ENCODE results near the gene SYTL5.

The SYTL5 gene

DNA sequence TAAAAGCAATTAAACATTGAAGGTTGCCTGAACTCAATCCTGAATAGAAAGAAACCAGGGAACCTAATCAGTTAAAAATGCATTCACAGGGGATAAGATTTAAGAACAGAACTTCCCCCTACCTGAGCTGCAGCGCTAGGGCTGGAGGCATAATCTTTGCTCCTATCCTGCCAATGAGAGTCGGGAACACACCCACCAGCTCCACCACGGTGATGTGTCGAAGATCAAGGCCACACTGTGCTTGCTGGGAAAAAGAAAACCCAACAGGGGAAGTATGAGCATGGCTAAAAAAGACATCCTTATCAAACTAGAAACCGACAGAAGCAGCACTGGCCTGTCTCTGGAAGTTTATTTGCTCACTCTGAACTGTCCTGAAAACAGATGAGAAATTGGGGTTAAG is 148.0 kb downstream of the SYTL5 start:
- DNase-seq: no peak

DNA sequence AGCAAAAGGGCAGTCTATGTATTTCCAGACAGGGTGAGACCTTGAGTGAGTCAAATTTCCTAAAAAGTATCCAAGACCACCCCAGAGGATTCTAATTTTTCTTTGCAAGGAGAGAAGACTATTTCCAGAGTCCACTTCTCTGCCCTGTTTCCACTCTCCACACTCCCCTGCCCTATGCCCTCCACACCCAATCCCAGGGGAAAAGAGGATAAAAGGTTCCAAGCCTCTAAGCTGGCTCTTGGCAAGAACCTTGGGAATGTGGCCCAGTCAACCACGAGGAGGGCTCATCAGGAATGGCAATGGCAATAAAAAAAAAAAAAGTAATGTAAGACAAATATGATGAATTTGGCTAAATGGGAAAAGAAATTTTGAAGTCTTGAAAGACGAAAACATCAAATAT is 148.5 kb downstream of the SYTL5 start:
- DNase-seq: no peak

DNA sequence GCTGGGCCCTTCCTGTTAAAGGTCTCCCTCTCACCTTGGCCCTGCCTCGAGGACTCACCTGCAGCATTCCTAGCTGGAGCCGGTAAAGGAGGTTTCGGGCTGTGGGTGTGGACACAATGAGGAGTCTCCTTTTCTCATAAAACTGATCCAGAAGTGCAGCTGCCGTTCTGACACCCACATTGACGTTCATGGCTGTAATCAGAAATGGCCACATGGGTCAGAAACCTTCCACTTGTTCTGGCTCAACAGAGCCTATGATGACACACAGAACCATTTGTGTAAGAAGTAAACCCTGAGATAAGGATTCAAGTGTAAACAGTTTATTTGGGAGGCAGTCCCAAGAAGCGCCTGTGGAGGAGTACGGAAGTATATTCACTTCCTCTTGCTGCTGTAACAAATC is 150.5 kb downstream of the SYTL5 start:
- no peak for DNase-seq

DNA sequence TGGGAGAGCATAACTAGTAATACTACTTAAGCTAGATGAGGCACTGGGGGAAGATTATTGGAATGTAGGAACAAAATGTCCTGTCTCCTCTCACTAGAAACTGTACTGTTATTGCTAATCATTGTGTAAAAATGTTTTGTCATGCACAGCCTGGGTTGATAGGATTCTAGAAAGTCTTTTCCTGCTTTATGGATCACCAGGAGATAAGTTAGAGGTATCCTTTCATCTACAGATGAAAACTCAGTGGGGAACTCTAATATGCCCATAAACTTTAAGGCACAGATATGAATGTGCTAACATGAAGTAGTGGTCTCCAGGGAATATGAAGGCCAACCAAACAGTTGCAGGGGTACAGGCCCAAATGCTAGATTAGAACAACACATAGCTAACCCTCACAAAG is 156.8 kb downstream of the SYTL5 start:
- no peak for DNase-seq

DNA sequence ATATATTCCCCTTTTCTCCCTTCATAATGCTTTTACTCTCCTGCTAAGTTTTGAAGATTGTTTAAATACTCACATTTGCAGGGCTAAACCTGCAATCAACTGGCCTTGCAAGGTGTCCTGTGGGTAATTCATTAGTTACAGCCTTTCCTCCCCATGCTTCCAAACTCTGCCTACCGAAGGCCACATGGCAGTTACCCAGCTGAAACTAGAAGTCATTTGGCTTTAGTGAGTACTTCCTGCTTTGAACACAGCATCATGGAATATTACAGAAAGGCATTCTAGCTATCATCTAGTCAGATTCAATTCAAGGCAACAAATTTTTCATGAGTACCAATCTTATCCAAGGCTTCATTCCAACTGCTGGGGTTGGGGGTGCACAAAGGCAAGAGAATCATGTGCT is 158.7 kb downstream of the SYTL5 start:
- DNase-seq: no peak

DNA sequence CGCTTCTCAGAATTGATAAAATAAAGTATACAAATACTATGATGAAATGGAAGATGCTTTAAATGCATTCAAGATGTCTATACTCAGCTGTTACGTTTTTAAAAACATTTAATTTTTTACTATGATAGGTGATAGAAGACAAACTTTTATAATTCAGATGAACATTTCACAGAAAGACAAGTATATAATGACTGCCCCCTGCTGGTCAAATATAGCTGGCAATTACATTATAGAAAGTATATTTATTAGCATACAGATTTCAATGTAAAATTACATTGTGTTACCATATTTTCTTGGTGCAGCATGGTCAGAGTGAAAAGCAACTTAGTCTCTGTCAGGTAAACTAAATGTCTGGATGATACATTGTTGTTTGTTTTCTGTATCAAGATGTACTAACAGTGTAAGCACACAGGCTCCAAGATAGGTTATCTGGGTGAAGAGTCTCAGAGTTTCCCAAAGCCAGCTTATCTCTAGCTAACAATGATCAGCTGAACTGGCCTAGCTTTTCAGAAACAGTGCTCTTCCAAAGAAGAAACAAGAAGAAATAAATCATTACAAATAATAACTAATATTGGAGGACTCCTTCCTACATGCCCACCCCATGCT is 160.2 kb downstream of the SYTL5 start:
- no peak for DNase-seq

DNA sequence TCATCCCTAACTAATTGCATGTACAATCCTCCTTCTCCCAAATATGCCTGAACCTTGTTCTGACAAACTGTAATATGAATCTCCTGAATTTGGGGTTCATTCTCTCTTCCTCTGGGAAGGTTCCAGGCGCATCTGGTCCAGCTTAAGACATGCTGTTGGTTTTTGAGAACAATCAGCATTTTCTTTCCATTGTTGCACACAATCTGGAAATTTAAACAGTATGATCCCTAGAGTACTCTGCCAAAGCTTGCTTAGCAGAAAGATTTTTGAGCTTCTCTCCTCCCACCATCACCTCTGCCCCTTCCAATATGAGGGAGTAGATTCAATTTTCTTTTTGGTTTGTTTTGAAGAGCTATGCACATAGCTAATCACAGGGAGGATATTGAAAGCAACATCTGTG is 164.2 kb downstream of the SYTL5 start:
- DNase-seq: no peak

DNA sequence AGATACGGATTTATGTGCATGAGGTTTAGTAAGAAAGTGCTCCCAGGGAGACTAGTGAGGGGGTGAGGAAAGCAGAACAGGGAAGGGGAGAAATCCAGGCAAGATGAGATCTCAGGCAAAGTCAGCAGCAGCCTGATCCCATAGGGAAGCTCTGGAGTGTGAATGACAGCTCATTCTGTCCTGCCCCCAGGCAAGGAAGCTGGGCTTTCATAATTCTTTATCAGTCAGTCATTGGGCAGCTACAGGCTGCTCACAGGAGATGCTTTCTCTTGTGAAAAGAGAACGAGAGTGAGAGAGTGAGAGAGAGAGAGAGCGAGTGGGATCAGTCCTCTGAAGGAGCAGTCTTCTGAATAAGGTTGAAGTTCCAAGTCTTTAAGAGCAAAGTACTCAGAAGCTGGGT is 166.2 kb downstream of the SYTL5 start:
- no peak for DNase-seq

DNA sequence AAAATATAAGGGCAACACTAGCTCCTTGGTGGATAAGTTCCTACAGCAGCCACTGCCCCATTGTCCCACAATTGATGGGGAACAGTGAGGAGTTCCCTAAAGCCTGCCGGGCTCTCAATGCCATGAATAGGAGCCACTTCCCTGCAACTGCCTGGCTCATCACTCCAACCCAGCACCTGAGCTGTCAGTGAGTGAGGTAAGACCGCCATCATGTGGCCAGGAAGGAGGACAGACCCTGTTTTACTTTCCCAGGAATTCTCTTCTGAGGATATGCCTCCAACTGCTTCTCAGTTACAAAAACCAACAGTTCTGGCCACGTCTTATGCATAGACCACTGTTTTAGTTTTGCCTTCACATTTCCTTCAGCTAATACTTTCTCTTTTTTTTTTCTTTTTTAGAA is 168.8 kb downstream of the SYTL5 start:
- DNase-seq: no peak

DNA sequence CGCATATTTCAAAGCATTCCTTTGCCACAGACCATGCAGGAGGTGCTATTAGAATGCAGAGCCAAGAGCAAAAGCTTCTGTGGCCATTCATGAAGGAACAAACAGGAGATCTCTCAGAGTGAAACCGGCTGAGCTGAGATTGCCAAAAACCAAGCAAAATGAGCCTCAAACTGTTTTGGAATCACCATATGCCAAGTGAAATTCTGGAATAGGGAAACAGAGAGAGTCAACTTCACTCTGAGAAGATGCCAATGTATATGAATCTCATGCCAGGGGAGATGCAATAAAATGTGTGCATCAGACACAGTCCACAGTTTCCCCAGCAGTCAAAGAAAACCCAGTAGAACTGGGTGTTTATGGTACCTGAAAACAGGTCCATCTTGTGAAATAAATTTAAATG is 172.0 kb downstream of the SYTL5 start:
- no peak for DNase-seq

All from stimulated activated CD4-positive, alpha-beta T cell treated with anti-CD3 and anti-CD28 coated beads, Interleukin-12 subunit alpha, Interleukin-12 subunit beta, amount 100 ng/mL, for 4 hours (primary cell).